Dermis lymphatic vessel endothelial cell (primary cell): ENCODE measurements around the gene TARS3. TPM values are rescaled to one million over a fixed set of nuclear protein-coding genes. Genes with fewer than 3 reads are reported as not detected.

ENCODE experiments used
- total RNA-seq: library from RNA; depleted of rRNA; stranded (reverse); fragments of >200 nt; gene quantifications from 2 replicates; pipeline ENCODE4 v1.2.1, GENCODE V29; 2014

Gene TARS3
- total RNA-seq: 9.9 and 15.0 TPM in 2 replicates

DNA sequence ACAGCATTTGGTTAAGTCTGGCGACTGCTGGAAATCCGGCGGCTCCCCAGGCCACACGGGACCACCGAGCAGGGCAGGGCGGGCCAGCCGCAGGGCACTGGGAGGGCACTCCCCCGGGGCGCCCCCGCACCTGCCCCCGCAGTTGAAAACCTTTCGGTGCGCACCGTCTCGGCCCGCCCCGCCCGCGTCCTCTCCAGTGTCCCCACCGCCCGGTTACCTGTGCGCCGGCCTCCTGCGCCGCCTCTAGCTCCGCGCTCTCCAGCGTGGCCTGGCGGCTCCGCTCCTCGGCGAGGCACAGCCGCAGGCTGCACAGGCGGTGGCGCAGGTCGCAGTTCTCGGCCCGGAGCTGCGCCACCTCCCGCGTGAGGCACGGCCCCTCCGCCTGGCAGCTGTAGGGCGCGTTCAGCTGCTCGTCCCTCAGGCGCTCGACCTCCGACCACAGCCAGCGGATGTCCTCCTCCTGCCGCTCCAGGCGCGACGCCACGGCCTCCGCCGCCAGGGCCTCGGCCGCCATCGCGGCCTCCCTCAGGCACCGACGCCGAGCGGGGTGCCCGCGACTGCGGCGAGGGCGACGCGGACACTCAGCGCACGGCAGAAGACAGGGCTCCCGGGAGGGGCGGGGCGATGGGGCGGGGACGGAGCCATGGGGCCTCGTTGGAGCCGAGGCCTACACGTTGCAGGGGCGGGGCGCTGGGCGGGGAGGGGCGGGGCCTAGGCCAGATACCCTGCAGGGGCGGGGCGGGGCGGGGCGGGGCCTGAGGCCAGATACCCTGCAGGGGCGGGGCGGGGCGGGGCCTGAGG, at the start of gene TARS3:
TARS3 (minus strand) TSS at position 600 of the 801 bp plus-strand sequence; CDS start at position 514, 86 bp downstream.

DNA sequence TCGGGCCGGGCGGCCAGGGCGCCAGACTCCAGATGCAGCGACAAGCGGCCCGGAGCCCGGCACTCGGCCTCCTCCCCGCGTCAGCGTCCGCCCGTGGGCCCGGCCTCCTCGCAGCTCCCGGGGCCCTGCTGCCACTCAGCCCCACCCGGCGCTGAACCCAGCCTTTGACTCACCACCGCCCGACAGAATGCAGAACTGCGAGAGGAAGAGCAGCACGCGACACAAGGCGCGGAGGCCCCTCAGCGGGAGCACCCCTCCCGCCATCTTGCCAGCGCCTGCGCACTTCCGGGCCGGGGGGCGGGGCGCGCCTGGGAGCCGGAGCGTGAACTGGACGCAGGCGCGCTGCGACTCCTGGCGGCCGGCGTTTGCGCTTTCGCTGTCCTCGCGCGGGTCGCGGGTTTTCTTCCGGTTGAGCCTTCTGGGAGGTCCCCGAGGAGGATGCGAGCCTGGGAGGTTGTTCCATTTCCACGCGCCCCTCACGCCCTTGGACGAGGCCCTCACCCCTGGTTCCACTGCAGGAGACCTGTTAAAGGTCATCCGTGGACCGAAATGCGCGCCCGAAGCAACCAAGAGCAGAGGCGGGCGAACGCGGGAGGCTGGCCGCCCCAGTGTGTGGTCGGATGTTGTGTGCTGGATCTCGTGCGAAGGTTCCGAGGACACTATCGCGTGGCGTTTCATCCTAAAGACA, 72.0 kb downstream of the TARS3 start, which contains the start of gene TM2D3:
TM2D3 (minus strand) TSS at position 284 of the 688 bp plus-strand sequence; CDS start at position 264, 20 bp downstream.

Other genes starting within 250 kb of the TARS3 start
- gene PCSK6, start 234.8 kb downstream of the TARS3 start, total RNA-seq: 34.4 and 37.1 TPM in 2 replicates
- 53.9 and 104 TPM in 2 replicates for gene TM2D3, start 72.1 kb downstream of the TARS3 start, total RNA-seq
- gene OR4F6, start 79.0 kb upstream of the TARS3 start, total RNA-seq: not detected in 2 replicates
- not detected in 2 replicates for gene OR4F15, start 87.7 kb upstream of the TARS3 start, total RNA-seq